ENCODE data around the gene SAMHD1. TPM values are rescaled to one million over a fixed set of nuclear protein-coding genes. Genes with fewer than 3 reads are reported as not detected.

SAMHD1 gene
- total and polyA plus RNA-seq, 8 donors: 38.7 to 151 (median 85.5) TPM

- Histone ChIP-seq H3K9me3 (peaks cover 0 to 11% (median 7%) of the 10 kb centered on the region in 4 donors), H3K4me3 (no peak overlapping the region), H3K36me3 (peaks cover 3 to 34% (median 18%) of the 10 kb centered on the region in 4 donors), H3K4me1 (no peaks in the 10 kb centered on the region), H3K27ac (no peak overlapping the region), H3K27me3 (no peaks in the 10 kb centered on the region)
- 90 to 98% (median 95%) methylated on average over 4 of the region's 4 CpGs for WGBS, 5 donors
- no peak for TF ChIP-seq CTCF (IDR thresholded peaks at IDR 0.05)
- no peak for TF ChIP-seq POLR2AphosphoS5 (IDR thresholded peaks at IDR 0.05)
- no peak for TF ChIP-seq POLR2A (IDR thresholded peaks at IDR 0.05)
- TF ChIP-seq EP300 (IDR thresholded peaks at IDR 0.05): no peak
- no peak for DNase-seq
- intact Hi-C loops (cut with DNase I; ENCODE audit: low total_unique reads): no loop called here
Measured at GRCh38 chr20:36992802-36993334, 41.4 kb upstream of the SAMHD1 start.

- H3K27me3 ChIP-seq: no peaks in the 10 kb centered on the region
- peaks cover 3 to 31% (median 15%) of the 10 kb centered on the region in 4 donors for H3K36me3 ChIP-seq
- H3K9me3 ChIP-seq: peaks cover 0 to 11% (median 7%) of the 10 kb centered on the region in 4 donors
- 87 to 94% (median 91%) methylated on average over 3 of the region's 3 CpGs for WGBS, 5 donors
- no peak for TF ChIP-seq EP300 (IDR thresholded peaks at IDR 0.05)
- TF ChIP-seq POLR2AphosphoS5 (IDR thresholded peaks at IDR 0.05): no peak
- TF ChIP-seq CTCF (IDR thresholded peaks at IDR 0.05): no peak
- TF ChIP-seq POLR2A (IDR thresholded peaks at IDR 0.05): no peak
- DNase-seq: no peak
- no peaks in the 10 kb centered on the region for H3K4me1 ChIP-seq
- H3K27ac ChIP-seq: no peak overlapping the region
- H3K4me3 ChIP-seq: no peak overlapping the region
- intact Hi-C loops (cut with DNase I; ENCODE audit: low total_unique reads): no loop called here
Measured at GRCh38 chr20:36991703-36992102, 40.2 kb upstream of the SAMHD1 start.

- DNase-seq: no peak
- no peaks in the 10 kb centered on the region for H3K27me3 ChIP-seq
- TF ChIP-seq EP300 (IDR thresholded peaks at IDR 0.05): no peak
- no peak for TF ChIP-seq POLR2AphosphoS5 (IDR thresholded peaks at IDR 0.05)
- no peak for TF ChIP-seq CTCF (IDR thresholded peaks at IDR 0.05)
- intact Hi-C loops (cut with DNase I; ENCODE audit: low total_unique reads): no loop called here
- 73 to 95% (median 86%) methylated on average over 6 of the region's 6 CpGs for WGBS, 5 donors
- H3K27ac ChIP-seq: no peak overlapping the region
- H3K36me3 ChIP-seq: peaks cover 0 to 13% (median 3%) of the 10 kb centered on the region in 4 donors
- H3K9me3 ChIP-seq: peaks cover 0 to 11% (median 7%) of the 10 kb centered on the region in 4 donors
- H3K4me3 ChIP-seq: no peak overlapping the region
- H3K4me1 ChIP-seq: no peaks in the 10 kb centered on the region
Measured at GRCh38 chr20:36989797-36990196, 38.3 kb upstream of the SAMHD1 start.

- DNase-seq: peak in 1 of 2 donors; percentile 52
- no peak overlapping the region for H3K4me3 ChIP-seq
- peaks cover 0 to 2% (median 0%) of the 10 kb centered on the region in 4 donors for H3K36me3 ChIP-seq
- H3K27ac ChIP-seq: no peak overlapping the region
- H3K9me3 ChIP-seq: peaks cover 0 to 11% (median 7%) of the 10 kb centered on the region in 4 donors
- intact Hi-C loops (cut with DNase I; ENCODE audit: low total_unique reads): no loop called here
- 55 to 88% (median 77%) methylated on average over 3 of the region's 3 CpGs for WGBS, 5 donors
- no peaks in the 10 kb centered on the region for H3K4me1 ChIP-seq
- TF ChIP-seq POLR2AphosphoS5 (IDR thresholded peaks at IDR 0.05): no peak
- no peak for TF ChIP-seq POLR2A (IDR thresholded peaks at IDR 0.05)
- TF ChIP-seq EP300 (IDR thresholded peaks at IDR 0.05): no peak
- no peak for TF ChIP-seq CTCF (IDR thresholded peaks at IDR 0.05)
- H3K27me3 ChIP-seq: no peaks in the 10 kb centered on the region
Measured at GRCh38 chr20:36988494-36988966, 37.0 kb upstream of the SAMHD1 start.
